ENCODE data around the gene SLC25A2.

DNA sequence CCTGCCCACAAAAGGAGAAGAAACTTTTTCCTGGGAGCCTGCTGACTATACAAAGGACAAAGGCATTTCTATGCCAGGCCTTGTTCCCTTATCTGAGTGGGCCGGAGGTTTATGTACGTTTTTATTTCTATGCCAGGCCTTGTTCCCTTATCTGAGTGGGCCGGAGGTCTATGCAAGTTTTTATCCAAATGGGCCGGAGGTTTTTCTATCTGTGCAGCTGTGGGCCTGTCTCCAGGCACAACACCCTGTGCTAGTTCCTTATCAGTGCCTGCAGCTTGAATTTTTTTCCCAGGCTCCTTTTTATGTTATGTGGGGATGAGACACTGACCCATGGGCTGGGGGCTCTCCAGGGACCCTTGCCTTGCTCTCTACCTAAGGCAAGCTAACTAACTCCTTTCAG is 5.5 kb downstream of the SLC25A2 start:
- TF ChIP-seq, protein P1, sequence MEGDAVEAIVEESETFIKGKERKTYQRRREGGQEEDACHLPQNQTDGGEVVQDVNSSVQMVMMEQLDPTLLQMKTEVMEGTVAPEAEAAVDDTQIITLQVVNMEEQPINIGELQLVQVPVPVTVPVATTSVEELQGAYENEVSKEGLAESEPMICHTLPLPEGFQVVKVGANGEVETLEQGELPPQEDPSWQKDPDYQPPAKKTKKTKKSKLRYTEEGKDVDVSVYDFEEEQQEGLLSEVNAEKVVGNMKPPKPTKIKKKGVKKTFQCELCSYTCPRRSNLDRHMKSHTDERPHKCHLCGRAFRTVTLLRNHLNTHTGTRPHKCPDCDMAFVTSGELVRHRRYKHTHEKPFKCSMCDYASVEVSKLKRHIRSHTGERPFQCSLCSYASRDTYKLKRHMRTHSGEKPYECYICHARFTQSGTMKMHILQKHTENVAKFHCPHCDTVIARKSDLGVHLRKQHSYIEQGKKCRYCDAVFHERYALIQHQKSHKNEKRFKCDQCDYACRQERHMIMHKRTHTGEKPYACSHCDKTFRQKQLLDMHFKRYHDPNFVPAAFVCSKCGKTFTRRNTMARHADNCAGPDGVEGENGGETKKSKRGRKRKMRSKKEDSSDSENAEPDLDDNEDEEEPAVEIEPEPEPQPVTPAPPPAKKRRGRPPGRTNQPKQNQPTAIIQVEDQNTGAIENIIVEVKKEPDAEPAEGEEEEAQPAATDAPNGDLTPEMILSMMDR (IDR thresholded peaks at IDR 0.05; ENCODE audit: poor library complexity, severe bottlenecking) = no peak
- no peak for TF ChIP-seq POLR2AphosphoS5 (IDR thresholded peaks at IDR 0.05)
- no peak for TF ChIP-seq EZH2 (IDR thresholded peaks at IDR 0.05; ENCODE audit: borderline replicate concordance, insufficient read depth, low read length, poor library complexity, severe bottlenecking)
- TF ChIP-seq EP300 (conservative IDR thresholded peaks at IDR 0.05; ENCODE audit: poor library complexity, severe bottlenecking) = no peak

Measured in neural cell (in vitro differentiated cells).